Brain microvascular endothelial cell (primary cell): ENCODE results near the gene KLHL3.

Source experiments
- DNase-seq: peaks from one replicate; pipeline ENCODE4 v3.0.0-alpha.2; 2020
- H3K27ac ChIP-seq: fragments of 250-450 bp; sonication (Bioruptor Pico); 2 replicates; pipeline ENCODE4 v1.5.1; 2020; ENCODE audit warnings: mild to moderate bottlenecking, moderate library complexity
- H3K27me3 ChIP-seq: fragments of 250-450 bp; sonication (Bioruptor Pico); replicated peaks from 2 replicates; pipeline ENCODE4 v1.5.1; 2020; ENCODE audit warnings: mild to moderate bottlenecking
- H3K36me3 ChIP-seq: fragments of 250-450 bp; sonication (Bioruptor Pico); replicated peaks from 2 replicates; pipeline ENCODE4 v1.5.1; 2020; ENCODE audit warnings: mild to moderate bottlenecking
- H3K4me3 ChIP-seq: 2 replicates; pipeline ENCODE4 v1.5.1; 2011; ENCODE audit warnings: low read depth, mild to moderate bottlenecking, control low read depth, low read length, moderate library complexity
- CTCF ChIP-seq: IDR thresholded peaks from 2 replicates; pipeline ENCODE4 v1.5.1; 2011; ENCODE audit warnings: low read depth, mild to moderate bottlenecking, moderate library complexity, low read length, control low read depth, inconsistent platforms; ENCODE audit errors: missing control alignments
- in situ Hi-C: cut with HindIII; loops from 2 replicates; pipeline ENCODE4 v1.10.0; 2017; ENCODE audit warnings: low sequenced_read_pairs, low pct_ligation_motif_present

The KLHL3 gene

GRCh38 chr5:137606401-137606800, 129.5 kb downstream of the KLHL3 start:
- no peak for DNase-seq
- Histone ChIP-seq H3K27ac (no peak overlapping the region), H3K27me3 (peaks cover 4% of the 10 kb centered on the region), H3K36me3 (no peaks in the 10 kb centered on the region), H3K4me3 (no peak overlapping the region)
- TF ChIP-seq CTCF, result no peak
- in situ Hi-C loops, result no loop called here

GRCh38 chr5:137605411-137605810, 130.5 kb downstream of the KLHL3 start:
- in situ Hi-C loops, result no loop called here
- Histone ChIP-seq H3K27me3 (peaks cover 4% of the 10 kb centered on the region), H3K36me3 (no peaks in the 10 kb centered on the region), H3K27ac (no peak overlapping the region), H3K4me3 (no peak overlapping the region)
- no peak for DNase-seq
- peak; percentile 47 for TF ChIP-seq CTCF

- H3K4me3 ChIP-seq, result no peak overlapping the region
- H3K36me3 ChIP-seq, result no peaks in the 10 kb centered on the region
- H3K27me3 ChIP-seq, result peaks cover 4% of the 10 kb centered on the region
- no peak for TF ChIP-seq CTCF
- DNase-seq, result no peak
- in situ Hi-C loops, result no loop called here
- no peak overlapping the region for H3K27ac ChIP-seq
Observed at GRCh38 chr5:137604348-137605095, 131.4 kb downstream of the KLHL3 start.

- Histone ChIP-seq H3K4me3 (no peak overlapping the region), H3K27ac (no peak overlapping the region), H3K36me3 (no peaks in the 10 kb centered on the region), H3K27me3 (peaks cover 4% of the 10 kb centered on the region)
- in situ Hi-C loops, result no loop called here
- no peak for DNase-seq
- no peak for TF ChIP-seq CTCF
Observed at GRCh38 chr5:137603891-137604290, 132.0 kb downstream of the KLHL3 start.

GRCh38 chr5:137603356-137603755, 132.5 kb downstream of the KLHL3 start:
- in situ Hi-C loops, result no loop called here

More at GRCh38 chr5:137603356-137603755, 132.5 kb downstream of the KLHL3 start:
- Histone ChIP-seq H3K27ac (no peak overlapping the region), H3K4me3 (no peak overlapping the region), H3K27me3 (peaks cover 4% of the 10 kb centered on the region), H3K36me3 (no peaks in the 10 kb centered on the region)
- TF ChIP-seq CTCF, result no peak
- no peak for DNase-seq
